Measurements from ENCODE around the gene KLHL30.

- TF ChIP-seq CTCF (IDR thresholded peaks at IDR 0.05) (no peak), POLR2A (IDR thresholded peaks at IDR 0.05) (no peak), POLR2AphosphoS5 (IDR thresholded peaks at IDR 0.05) (no peak)
Observed at GRCh38 chr2:238146884-238147544, 8.5 kb downstream of the KLHL30 start.
